ENCODE data around the gene FAM241B. TPM values are rescaled to one million over a fixed set of nuclear protein-coding genes. Genes with fewer than 3 reads are reported as not detected.

The FAM241B gene
- total RNA-seq, 4 donors from 2014 or later = 1.4 to 2.4 TPM; not detected in 2

GRCh38 chr10:69645296-69646184 lies 15.5 kb downstream of the FAM241B start:
- no peaks in the 10 kb centered on the region for H3K9me3 ChIP-seq
- no peak for DNase-seq
- H3K4me3 ChIP-seq = no peak overlapping the region
- no peaks in the 10 kb centered on the region for H3K27me3 ChIP-seq
- H3K4me1 ChIP-seq = no peaks in the 10 kb centered on the region
- TF ChIP-seq CTCF (IDR thresholded peaks at IDR 0.05) (no peak), POLR2A (IDR thresholded peaks at IDR 0.05) (no peak)
- no peak overlapping the region for H3K27ac ChIP-seq
- no peaks in the 10 kb centered on the region for H3K36me3 ChIP-seq

- DNase-seq = no peak
- no peak overlapping the region for H3K4me3 ChIP-seq
- no peaks in the 10 kb centered on the region for H3K9me3 ChIP-seq
- no peaks in the 10 kb centered on the region for H3K27me3 ChIP-seq
- no peak overlapping the region for H3K27ac ChIP-seq
- TF ChIP-seq CTCF (IDR thresholded peaks at IDR 0.05) = no peak
- no peak for TF ChIP-seq POLR2A (IDR thresholded peaks at IDR 0.05)
- no peaks in the 10 kb centered on the region for H3K4me1 ChIP-seq
- no peaks in the 10 kb centered on the region for H3K36me3 ChIP-seq
Measured at GRCh38 chr10:69646185-69647060, 16.4 kb downstream of the FAM241B start.

GRCh38 chr10:69647126-69647525 lies 17.1 kb downstream of the FAM241B start:
- Histone ChIP-seq H3K27me3 (no peaks in the 10 kb centered on the region), H3K36me3 (no peaks in the 10 kb centered on the region), H3K9me3 (no peaks in the 10 kb centered on the region), H3K4me3 (no peak overlapping the region), H3K4me1 (no peaks in the 10 kb centered on the region), H3K27ac (no peak overlapping the region)
- TF ChIP-seq POLR2A (IDR thresholded peaks at IDR 0.05) = no peak
- no peak for TF ChIP-seq CTCF (IDR thresholded peaks at IDR 0.05)
- DNase-seq = no peak

GRCh38 chr10:69647819-69648218 lies 17.8 kb downstream of the FAM241B start:
- Histone ChIP-seq H3K4me1 (no peaks in the 10 kb centered on the region), H3K4me3 (no peak overlapping the region), H3K9me3 (no peaks in the 10 kb centered on the region), H3K27me3 (no peaks in the 10 kb centered on the region), H3K36me3 (no peaks in the 10 kb centered on the region), H3K27ac (no peak overlapping the region)
- TF ChIP-seq CTCF (IDR thresholded peaks at IDR 0.05) = no peak
- TF ChIP-seq POLR2A (IDR thresholded peaks at IDR 0.05) = no peak
- DNase-seq = no peak

- Histone ChIP-seq H3K27me3 (no peaks in the 10 kb centered on the region), H3K36me3 (no peaks in the 10 kb centered on the region), H3K9me3 (no peaks in the 10 kb centered on the region), H3K27ac (no peak overlapping the region), H3K4me1 (no peaks in the 10 kb centered on the region), H3K4me3 (no peak overlapping the region)
- TF ChIP-seq CTCF (IDR thresholded peaks at IDR 0.05) (no peak), POLR2A (IDR thresholded peaks at IDR 0.05) (no peak)
- DNase-seq = no peak
Measured at GRCh38 chr10:69648461-69648860, 18.4 kb downstream of the FAM241B start.

All from Peyer's patch (tissue), 4 donors.